HG03135 (cell line): ENCODE results near the gene LY6G6D.

Experiments used
- ATAC-seq: cut with Tn5 transposase; IDR thresholded peaks from one replicate; pipeline ENCODE4 v1.9.1; 2021; ENCODE audit warnings: mild to moderate bottlenecking, moderate library complexity; ENCODE audit not compliant: unreplicated experiment

The LY6G6D gene

GRCh38 chr6:31717499-31718222, 2.5 kb downstream of the LY6G6D start:
- ATAC-seq: no peak

- no peak for ATAC-seq
Measured at GRCh38 chr6:31718265-31718664, 3.1 kb downstream of the LY6G6D start.

- no peak for ATAC-seq
Measured at GRCh38 chr6:31719001-31719400, 3.9 kb downstream of the LY6G6D start.

- ATAC-seq: no peak
Measured at GRCh38 chr6:31720196-31720770, 5.1 kb downstream of the LY6G6D start.

GRCh38 chr6:31721351-31722020, 6.3 kb downstream of the LY6G6D start, which contains the start of gene LY6G6C:
Gene LY6G6C (minus strand): TSS chr6:31721746. CDS start chr6:31721679, 67 bp downstream.
- ATAC-seq: no peak

GRCh38 chr6:31722173-31722572, 7.0 kb downstream of the LY6G6D start:
- no peak for ATAC-seq

- ATAC-seq: no peak
Measured at GRCh38 chr6:31723245-31723979, 8.3 kb downstream of the LY6G6D start, which contains the start of gene MPIG6B. Gene MPIG6B (plus strand): TSS chr6:31723373. CDS start chr6:31723384, 11 bp downstream.

- ATAC-seq: no peak
Measured at GRCh38 chr6:31723980-31724691, 9.0 kb downstream of the LY6G6D start.

GRCh38 chr6:31725502-31726350, 10.6 kb downstream of the LY6G6D start:
- no peak for ATAC-seq

GRCh38 chr6:31727034-31727716, 12.0 kb downstream of the LY6G6D start:
- peak; percentile 55 for ATAC-seq

GRCh38 chr6:31727717-31728671, 12.8 kb downstream of the LY6G6D start:
- no peak for ATAC-seq

GRCh38 chr6:31728767-31729514, 13.8 kb downstream of the LY6G6D start, which contains the start of gene DDAH2:
Gene DDAH2 (minus strand): TSS chr6:31729299. CDS start chr6:31729161, 138 bp downstream.
- ATAC-seq: no peak

- no peak for ATAC-seq
Measured at GRCh38 chr6:31729515-31729978, 14.4 kb downstream of the LY6G6D start.

- no peak for ATAC-seq
Measured at GRCh38 chr6:31729979-31730630, 15.0 kb downstream of the LY6G6D start.

GRCh38 chr6:31730631-31731086, 15.5 kb downstream of the LY6G6D start:
- no peak for ATAC-seq

GRCh38 chr6:31732029-31732428, 16.9 kb downstream of the LY6G6D start:
- ATAC-seq: no peak
